GM21528 (cell line): ENCODE data around the gene PTPN11.
A peak's percentile ranks its signal among the peaks of the same experiment; 100 is the strongest.
"Not testable (repeated sequence)": the region's sequence is repeated elsewhere in the genome, so short reads cannot be mapped to it uniquely, and the experiment has no call there.

ENCODE experiments used
- ATAC-seq: cut with Tn5 transposase; IDR thresholded peaks from one replicate; pipeline ENCODE4 v1.9.1; 2021; ENCODE audit warnings: mild to moderate bottlenecking, moderate library complexity; ENCODE audit not compliant: unreplicated experiment, low FRiP score

PTPN11 gene

DNA sequence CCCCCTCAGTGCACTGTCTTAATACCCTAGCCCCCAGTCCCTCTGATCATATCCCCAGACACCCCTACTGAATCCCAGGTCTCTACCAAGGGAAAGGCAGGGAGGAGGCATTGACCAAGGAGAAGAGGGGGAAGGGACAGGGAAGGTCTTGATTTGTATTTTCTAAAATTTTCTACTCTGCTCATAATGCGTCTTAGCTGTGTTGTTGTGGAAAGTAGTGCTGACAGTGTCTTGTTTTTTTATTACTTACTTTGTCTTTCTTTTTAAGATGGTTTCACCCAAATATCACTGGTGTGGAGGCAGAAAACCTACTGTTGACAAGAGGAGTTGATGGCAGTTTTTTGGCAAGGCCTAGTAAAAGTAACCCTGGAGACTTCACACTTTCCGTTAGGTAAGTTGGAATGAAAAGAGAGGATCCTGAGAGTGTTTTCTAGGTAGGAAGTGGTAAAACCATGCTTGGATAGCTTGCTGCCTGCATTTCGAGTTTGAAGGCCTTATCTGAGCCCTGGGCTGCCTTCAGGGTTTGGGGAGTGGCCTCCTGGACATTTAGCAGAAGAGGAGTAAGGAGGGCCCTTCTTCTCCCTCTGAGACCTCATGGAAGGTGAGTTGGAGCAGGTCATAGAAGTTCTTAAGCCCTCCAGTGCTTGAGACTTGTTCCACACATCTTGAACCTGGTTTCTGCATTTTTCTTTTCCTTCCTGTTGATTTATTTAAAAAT, 27.4 kb downstream of the PTPN11 start:
- ATAC-seq = no peak

GRCh38 chr12:112447106-112447505, 28.4 kb downstream of the PTPN11 start:
- no peak for ATAC-seq

DNA sequence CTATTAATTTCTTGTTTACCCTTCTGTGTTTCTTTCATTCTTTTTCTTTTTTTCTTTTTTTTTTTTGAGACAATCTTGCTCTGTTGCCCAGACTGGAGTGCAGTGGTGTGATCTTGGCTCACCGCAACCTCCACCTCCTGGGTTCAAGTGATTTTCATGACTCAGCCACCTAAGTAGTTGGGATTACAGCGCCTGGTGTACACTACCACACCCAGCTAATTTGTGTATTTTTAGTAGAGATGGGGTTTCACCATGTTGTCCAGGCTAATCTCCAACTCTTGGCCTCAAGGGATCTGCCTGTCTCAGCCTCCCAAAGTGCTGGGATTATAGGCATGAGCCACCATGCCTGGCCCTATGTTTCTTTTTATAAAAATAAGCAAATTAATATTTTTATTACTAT, 29.4 kb downstream of the PTPN11 start:
- ATAC-seq = not testable (repeated sequence)

- ATAC-seq = no peak
Observed at GRCh38 chr12:112450725-112451124, 32.0 kb downstream of the PTPN11 start.

DNA sequence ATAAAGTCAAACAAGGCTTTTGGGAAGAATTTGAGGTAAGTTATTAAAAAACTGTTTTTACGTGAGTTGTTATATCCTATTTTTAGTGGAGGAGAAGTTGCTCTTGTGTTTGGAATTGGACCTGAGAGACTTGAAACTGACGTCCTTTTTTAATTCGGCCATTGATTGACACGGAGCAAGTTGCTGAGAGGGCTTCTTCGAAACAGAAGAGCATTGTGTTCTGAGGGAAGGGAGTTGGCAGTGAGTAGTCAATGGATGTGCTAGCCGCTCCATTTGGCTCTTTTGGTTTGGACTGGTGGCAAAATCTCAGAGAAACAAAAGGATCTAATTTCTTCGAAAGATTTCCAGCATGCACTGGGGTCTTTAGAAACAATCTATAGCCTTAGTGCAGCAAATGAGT, 37.3 kb downstream of the PTPN11 start:
- ATAC-seq = no peak

DNA sequence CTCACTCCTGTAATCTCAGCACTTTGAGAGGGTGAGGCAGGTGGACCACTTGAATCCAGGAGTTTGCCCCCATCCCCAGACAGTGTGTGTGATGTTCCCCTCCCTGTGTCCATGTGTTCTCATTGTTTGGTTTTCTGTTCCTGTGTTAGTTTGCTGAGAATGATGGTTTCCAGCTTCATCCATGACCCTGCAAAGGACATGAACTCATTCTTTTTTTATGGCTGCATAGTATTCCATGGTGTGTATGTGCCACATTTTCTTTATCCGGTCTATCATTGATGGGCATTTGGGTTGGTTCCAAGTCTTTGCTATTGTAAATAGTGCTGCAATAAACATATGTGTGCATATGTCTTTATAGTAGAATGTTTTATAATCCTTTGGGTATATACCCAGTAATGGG, 38.4 kb downstream of the PTPN11 start:
- not testable (repeated sequence) for ATAC-seq

GRCh38 chr12:112458330-112458729, 39.6 kb downstream of the PTPN11 start:
- no peak for ATAC-seq

GRCh38 chr12:112458751-112459150, 40.0 kb downstream of the PTPN11 start:
- no peak for ATAC-seq

GRCh38 chr12:112463478-112463877, 44.7 kb downstream of the PTPN11 start:
- peak; percentile 60 for ATAC-seq

- no peak for ATAC-seq
Observed at GRCh38 chr12:112464605-112465004, 45.9 kb downstream of the PTPN11 start.

GRCh38 chr12:112466011-112466422, 47.3 kb downstream of the PTPN11 start:
- no peak for ATAC-seq

DNA sequence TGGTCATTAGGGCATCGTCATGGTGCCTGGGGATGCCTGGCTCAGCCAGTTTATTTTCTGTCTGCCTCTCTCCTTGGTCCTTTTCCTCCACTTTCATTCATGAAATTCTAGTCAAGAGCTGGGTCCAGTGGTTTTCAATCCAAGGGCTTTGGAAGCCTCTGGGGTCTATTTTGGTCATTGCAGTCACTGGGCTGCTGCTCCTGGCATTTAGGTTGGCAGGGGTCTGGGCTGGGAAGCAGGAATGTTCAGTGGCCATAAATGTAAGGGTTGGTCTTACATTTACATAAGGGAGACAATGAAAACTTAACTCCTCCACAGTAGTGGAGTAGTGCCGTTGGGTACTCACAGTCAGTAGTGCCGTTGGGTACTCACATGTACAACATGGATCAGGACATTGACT, 48.1 kb downstream of the PTPN11 start:
- no peak for ATAC-seq

- ATAC-seq = no peak
Observed at GRCh38 chr12:112468046-112468445, 49.3 kb downstream of the PTPN11 start.

DNA sequence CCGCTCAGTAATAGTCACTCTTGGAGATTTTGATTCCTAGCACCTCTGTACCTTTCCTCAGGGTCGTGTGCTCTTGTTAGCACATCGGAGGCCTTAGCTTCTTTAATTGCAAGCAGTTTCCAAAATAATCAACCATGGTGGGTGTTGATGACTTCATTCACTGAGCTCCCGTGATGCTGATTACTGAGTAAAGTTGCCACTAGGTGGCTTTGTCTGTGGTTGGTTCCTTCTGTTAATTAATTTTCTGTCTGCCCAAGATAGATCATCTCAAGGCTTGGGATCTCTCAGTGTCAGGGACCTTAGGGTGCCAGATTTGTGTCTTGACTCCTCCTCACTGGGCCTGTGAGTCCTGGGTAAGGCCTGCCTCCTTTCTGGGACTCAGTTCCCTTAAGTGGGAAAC, 54.3 kb downstream of the PTPN11 start:
- ATAC-seq = no peak

- ATAC-seq = no peak
Observed at GRCh38 chr12:112479413-112479812, 60.7 kb downstream of the PTPN11 start.

DNA sequence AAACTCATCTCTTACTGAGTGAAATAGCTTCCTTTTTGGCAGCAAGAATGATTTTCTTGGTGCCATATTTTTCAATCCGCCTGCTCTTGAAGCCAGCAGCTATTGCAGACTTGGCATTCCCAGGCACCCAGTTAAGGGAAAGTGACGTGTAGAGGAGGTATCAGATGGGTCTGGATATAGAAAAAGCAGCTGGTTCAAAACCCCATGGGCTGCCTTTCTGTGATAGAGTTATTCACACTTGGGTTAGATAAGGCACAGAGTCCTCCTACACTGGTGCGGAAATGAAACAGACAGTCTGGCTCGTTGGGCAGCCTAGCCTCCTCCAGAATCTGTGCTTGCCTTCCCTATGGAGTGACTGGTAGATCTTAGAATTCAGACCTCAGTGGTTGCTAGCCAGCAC, 62.2 kb downstream of the PTPN11 start:
- ATAC-seq = no peak

DNA sequence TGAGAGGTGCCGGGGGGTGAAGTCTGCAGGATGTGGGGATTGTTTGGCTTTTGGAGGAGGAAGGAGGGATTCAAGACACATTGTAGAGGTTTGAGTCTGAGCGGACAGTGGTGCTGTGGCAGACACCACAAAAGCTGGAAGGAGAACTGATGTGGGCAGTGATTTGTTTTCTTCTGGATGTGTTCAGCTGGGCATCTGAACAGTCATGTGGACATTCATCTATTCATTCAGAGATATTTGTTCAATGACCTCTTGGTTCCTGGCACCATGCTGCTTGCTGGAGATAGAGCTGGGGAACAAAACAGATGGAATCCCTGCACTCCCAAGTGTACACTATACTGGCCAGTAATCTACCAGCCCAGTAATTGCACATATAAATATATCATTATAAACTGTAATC, 64.0 kb downstream of the PTPN11 start:
- no peak for ATAC-seq

- ATAC-seq = no peak
Observed at GRCh38 chr12:112486361-112486760, 67.6 kb downstream of the PTPN11 start.

DNA sequence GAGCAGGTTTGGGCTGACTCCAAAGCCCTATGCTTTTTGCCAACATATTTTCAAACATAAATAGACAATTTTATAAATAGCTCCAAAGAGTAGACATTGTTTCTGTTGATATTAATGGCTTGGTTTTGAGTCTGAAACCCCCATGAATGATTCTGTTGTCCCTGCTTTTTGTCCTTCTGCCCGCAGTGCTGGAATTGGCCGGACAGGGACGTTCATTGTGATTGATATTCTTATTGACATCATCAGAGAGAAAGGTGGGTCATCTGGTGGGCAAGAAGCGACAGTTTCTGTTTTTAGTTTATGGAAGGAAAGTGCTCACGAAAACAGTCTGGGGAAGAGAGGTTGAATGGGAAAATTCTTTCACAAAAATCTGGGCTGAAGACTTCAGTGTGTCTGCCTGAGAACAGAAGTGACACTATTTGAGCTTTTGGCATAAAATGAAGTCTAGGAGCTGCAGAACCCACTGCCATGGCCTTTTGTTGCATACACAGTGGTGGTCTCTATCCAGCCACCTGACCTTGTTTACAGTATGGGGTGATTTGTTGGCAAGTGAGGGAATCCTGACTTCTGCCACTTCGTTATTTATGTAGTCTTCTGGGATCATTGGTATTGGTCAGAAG, 69.6 kb downstream of the PTPN11 start:
- no peak for ATAC-seq

DNA sequence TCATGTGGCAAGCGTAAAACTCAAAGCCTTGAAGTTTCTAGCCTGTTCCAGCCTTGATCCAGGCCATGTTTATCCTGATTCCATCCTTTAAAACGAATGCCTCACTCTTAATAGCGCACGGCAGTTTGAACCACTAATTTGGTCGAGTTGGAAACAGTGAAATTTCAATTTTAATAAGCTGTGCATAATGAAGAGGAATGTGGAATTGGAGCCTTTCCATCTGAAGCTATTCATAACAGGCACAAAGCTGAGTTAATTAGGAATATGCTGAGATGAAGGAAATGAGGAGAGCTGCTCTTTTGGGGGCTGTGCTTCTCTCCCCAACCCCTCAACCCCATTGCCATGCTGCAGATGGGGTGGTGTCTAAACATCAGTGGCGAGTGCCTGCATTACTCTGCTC, 70.7 kb downstream of the PTPN11 start:
- no peak for ATAC-seq

- peak; percentile 61 for ATAC-seq
Observed at GRCh38 chr12:112496496-112496895, 77.7 kb downstream of the PTPN11 start.

DNA sequence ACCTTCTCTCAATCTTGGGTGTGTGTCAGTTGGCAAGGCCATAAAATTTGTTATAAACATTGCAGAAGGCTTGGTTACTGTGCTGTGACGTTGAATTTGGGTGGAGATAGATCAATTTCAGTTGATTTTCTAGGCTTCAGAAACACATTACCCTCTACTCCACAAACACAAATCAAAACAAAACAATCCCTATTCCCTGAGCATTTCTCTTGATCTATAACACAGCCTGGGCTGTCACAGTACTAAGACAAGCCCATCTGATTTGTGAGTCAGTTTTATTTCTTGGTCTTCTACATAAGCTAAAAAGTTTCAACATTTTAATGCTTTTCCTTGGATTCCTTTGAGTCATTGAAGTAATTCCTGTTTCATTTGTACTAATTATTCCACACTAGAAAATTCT, 79.8 kb downstream of the PTPN11 start:
- ATAC-seq = no peak
